Posterior cingulate gyrus (tissue), 11 donors: ENCODE results near the gene TRIOBP.
"Not testable (repeated sequence)": the region's sequence is repeated elsewhere in the genome, so short reads cannot be mapped to it uniquely, and the experiment has no call there.

ENCODE experiments used
- DNase-seq, 10 donors: peaks; one replicate each; pipeline versions ENCODE4 v3.0.0 to v3.0.0-alpha.2; 2020 to 2021; ENCODE audit warnings: mixed read lengths in 3 of 10
- intact Hi-C: fragments of 100-400 bp; cut with DNase I; formaldehyde crosslinking; loops from one replicate; pipeline ENCODE4 v1.15.1; 2023

Gene TRIOBP

GRCh38 chr22:37765953-37766576 is 69.2 kb downstream of the TRIOBP start:
- no peak for DNase-seq
- intact Hi-C loops = no loop called here

DNA sequence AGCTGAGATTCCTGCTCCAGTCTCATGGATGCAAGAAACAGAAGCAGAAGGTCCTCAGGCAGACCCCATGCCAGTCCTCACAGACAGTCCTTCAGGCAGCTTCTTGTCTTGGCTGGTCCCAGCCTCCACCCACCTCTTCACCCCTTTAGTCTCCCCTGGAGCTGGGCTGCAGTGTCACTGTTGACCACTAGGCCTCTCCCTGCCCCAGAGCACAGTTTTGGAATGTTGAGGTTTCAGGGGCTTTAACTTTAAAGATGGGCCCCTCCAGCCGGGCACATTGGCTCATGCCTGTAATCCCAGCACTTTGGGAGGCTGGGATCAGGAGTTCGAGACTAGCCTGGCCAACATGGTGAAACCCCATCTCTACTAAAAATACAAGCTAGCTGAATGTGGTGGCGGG is 71.4 kb downstream of the TRIOBP start:
- intact Hi-C loops = no loop called here
- no peak for DNase-seq

- intact Hi-C loops = no loop called here
- DNase-seq = no peak
These were observed 72.2 kb downstream of the TRIOBP start for GRCh38 chr22:37769056-37769455.

DNA sequence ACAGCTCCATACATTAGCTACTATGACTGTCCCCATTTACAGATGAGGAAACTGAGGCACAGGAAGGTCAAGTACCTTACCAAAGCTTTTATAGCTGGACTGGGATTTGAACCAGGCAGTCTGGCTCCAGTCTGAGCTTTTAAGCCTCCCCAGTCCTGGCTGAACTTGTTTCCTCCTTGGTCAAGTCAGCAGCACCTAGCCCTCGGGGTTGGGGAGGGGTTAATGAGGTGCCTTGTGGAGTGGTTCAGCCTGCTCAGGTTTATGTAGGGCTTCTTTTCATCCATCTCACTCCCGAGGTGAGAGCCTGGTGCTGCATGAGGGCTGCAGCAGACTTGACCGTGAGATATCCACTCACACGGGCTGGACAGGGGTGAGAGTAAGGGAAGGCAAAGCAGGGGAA is 74.2 kb downstream of the TRIOBP start:
- no peak for DNase-seq
- intact Hi-C loops = no loop called here

DNA sequence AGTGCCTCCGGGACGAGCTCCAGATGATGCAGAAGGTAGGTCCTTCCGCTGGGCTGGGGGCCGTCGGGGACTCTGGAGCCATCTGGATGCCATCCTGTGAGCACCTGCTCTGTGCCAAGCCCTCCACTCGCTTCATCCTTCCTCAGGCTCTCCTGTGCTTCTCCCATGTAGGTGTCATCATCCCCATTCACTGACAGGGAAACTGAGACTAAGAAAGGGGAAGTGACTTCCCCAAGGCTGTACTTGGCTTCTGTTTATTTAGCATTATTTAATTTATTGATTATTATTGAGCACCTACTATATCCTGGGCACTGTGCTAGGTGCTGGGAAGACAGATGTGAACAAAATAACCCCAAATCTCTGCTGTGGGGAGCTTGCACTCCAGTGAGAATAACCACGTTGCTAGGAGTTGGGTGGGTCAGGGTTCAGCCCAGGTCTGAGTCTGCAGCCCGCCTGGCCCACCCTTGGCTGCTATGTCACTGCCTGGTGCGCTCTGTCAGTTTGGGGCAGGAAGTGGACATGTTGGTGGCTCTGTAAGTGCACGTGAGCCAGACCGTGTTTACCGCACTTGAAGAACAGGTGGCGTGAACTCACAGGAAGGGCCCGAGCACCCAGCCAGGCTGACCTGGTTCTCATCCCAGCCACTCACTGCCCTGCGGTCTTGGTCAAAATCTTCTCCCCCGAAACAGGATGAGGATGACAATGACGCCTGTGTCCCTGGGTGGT is 75.0 kb downstream of the TRIOBP start:
- DNase-seq = no peak
- intact Hi-C loops = no loop called here

DNA sequence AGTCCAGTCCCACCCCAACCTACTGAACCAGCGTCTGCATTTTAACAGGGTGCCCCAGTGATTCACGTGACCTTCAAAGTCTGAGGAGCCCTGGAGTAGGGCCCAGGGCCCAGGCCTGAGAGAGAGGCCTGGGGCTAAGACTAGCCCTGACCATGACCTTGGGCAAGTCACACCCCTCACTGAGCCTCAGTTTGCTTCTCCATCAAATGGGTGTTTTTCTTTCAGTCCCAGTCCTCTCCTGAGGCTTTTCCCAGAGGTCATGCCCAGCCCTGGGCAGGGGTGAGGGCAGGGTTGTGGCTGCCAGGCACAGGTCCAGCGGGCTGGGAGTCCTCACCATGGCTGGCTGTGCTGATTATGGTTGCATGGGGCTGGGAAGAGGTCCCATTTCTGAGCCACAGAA is 77.9 kb downstream of the TRIOBP start:
- intact Hi-C loops = no loop called here
- no peak for DNase-seq

GRCh38 chr22:37775785-37776638 is 79.2 kb downstream of the TRIOBP start:
- intact Hi-C loops = no loop called here
- no peak for DNase-seq

DNA sequence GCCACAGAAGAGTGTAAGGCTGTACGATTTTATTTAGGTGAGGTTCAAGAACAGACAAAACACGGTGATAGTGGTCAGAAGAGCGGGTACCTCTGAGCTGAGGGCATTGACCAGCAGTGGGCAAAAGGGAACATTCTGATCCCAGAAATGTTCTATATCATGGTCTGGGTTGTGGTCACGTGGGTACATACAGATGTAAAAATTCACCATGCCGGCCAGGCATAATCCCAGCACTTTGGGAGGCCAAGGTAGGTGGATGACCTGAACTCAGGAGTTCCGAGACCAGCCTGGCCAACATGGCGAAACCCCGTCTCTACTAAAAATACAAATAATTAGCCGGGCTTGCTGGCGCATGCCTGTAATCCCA is 79.8 kb downstream of the TRIOBP start:
- no peak for DNase-seq
- intact Hi-C loops = no loop called here

GRCh38 chr22:37777122-37777687 is 80.4 kb downstream of the TRIOBP start:
- DNase-seq = no peak
- intact Hi-C loops = no loop called here

GRCh38 chr22:37778370-37779009 is 81.6 kb downstream of the TRIOBP start:
- intact Hi-C loops = no loop called here

DNA sequence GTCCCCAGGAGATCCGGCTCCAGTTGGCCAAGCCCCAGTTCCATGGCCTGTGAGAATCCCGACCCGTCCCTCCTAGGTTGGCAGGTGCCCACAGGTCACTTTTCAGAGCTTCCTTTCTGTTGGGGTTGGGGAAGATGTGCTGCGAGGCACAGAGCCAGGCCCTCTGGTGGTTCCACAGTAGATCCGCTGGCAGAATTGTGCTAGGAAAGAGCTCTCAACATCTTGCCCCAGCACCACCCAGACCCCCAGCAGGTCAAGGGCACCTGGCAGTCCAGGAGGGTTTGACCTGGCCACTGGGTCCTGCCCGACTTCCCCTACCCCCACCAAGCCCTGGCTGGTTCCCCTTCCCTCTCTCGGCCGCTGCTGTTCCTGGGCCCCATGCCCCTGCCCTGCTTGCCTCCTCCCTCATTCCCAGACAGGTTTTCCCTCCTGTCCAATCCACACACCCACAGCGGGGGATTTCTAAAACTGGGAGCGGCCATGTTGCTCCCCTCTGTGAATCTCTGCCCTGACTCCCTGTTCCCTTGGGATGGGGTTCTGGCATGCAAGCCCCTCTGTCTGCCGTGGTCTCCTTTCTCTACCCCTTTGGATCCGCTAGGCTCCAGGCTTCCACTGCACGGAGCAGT is 84.7 kb downstream of the TRIOBP start:
- no peak for DNase-seq
- intact Hi-C loops = no loop called here

More at GRCh38 chr22:37778370-37779009, 81.6 kb downstream of the TRIOBP start:
- DNase-seq = no peak

GRCh38 chr22:37782340-37783168 is 85.7 kb downstream of the TRIOBP start:
- intact Hi-C loops = no loop called here
- no peak for DNase-seq

GRCh38 chr22:37784829-37785495 is 88.1 kb downstream of the TRIOBP start:
- intact Hi-C loops = no loop called here
- DNase-seq = no peak

GRCh38 chr22:37790234-37790633 is 93.4 kb downstream of the TRIOBP start:
- no peak for DNase-seq
- intact Hi-C loops = loop anchor here (10.0 kb wide), 1 partner anchor 125 kb away; no protein-coding TSS in a partner anchor

DNA sequence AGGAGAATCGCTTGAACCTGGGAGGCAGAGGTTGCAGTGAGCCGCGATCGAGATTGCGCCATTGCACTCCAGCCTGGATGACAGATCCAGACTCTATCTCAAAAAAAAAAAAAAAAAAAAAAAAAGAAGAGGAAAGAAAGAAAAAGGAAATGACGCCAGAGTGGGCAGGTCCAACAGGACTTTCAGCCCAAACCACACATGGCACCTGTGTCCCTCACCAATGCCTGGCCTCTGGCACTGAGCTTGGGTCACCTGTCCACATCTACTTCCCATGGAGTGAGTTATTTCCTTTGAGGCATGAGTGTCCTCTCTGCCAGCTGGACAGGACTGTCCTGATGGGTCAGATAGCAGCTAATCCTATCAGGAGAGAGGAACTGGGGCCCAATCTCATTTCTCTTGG is 95.6 kb downstream of the TRIOBP start:
- no peak for DNase-seq
- intact Hi-C loops = loop anchor here (10.0 kb wide), 1 partner anchor 128 kb away; no protein-coding TSS in a partner anchor

GRCh38 chr22:37794376-37794775 is 97.5 kb downstream of the TRIOBP start:
- no peak for DNase-seq
- intact Hi-C loops = loop anchor here (10.0 kb wide), 1 partner anchor 130 kb away; no protein-coding TSS in a partner anchor

GRCh38 chr22:37796079-37796478 is 99.2 kb downstream of the TRIOBP start:
- DNase-seq = no peak
- intact Hi-C loops = loop anchor here (10.0 kb wide), 1 partner anchor 131 kb away; no protein-coding TSS in a partner anchor

DNA sequence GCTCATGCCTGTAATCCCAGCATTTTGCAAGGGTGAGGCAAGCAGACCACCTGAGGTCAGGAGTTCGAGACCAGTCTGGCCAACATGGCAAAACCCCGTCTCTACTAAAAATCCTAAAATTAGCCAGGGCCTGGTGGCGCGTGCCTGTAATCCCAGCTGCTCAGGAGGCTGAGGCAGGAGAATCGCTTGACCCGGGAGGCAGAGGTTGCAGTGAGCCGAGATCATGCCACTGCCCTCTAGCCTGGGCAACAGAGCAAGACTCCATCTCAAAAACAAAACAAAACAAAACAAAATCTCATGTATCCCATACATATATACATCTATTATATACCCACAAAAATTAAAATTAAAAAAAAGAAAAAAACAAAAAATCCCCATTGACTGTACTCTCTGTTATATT is 100.4 kb downstream of the TRIOBP start:
- not testable (repeated sequence) for DNase-seq
- intact Hi-C loops = loop anchor here (10.0 kb wide), 1 partner anchor 132 kb away; no protein-coding TSS in a partner anchor
